Activated effector memory CD4-positive, alpha-beta T cell treated with Interleukin-2 at 50 U/mL for 16 hours (primary cell): ENCODE results near the gene PIEZO2.
"Not testable (repeated sequence)": the region's sequence is repeated elsewhere in the genome, so short reads cannot be mapped to it uniquely, and the experiment has no call there.

Experiments used
- DNase-seq: peaks from one replicate; pipeline ENCODE4 v3.0.0-alpha.2; 2020

PIEZO2 gene

DNA sequence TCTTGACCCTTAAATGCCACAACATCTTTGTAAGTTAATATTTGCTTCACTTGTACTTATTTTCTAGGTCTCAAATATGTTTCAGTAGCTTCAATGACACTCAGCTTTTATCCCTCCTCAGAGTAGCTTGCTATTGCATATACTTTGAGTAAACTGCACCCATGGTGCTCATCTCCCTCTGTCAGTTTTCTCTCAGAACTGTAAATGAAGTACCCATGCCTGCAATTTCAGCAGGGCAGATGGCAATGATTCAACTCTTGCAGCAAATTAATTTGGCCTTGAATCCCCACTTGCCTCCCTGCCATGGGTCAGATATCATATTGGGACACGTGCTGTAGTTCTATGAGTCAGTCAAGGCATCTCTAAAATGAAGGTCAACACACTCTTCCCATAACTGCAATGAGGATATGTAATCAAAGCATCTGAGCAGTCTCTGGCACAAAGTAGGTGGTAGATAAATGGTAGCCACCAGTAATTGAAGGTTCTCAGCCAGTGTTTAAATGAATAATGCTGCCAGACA, 225.8 kb downstream of the PIEZO2 start:
- DNase-seq: no peak

DNA sequence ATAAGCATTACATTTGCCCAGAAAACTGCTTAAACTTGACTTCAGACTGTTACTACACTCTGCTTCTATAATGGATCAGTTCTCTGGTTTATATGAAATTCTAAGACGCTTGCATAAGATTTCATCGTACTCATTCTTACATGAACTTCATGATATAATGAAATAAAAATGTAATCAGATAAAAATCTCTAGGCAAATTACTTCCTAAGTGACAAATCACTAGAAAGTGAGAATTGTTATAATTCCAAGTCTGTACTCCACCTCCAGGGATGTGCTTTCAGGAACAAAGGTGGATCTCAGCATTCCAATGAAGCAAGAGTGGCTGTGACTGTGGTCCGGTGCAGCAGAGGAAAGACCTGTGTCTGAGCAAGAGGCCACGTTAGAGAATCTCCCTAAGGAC, 226.2 kb downstream of the PIEZO2 start:
- no peak for DNase-seq

DNA sequence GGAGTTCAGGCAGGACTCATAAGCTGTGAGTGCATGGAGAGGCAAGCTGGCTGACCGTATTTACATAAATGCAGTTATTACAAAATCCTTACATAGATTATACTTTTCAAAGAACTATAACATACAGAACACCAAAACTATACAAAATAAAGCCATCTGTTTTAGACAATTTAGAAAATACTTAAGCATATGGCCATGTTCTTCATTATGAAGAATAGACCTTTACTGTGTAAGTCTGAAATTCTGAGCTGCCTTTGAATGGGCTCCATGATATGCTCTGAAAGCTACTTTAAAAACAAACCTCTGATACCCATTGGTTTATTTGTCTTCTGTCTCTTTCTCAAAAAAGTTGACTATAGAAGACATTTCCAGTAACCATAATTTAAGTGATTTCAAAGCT, 226.7 kb downstream of the PIEZO2 start:
- DNase-seq: not testable (repeated sequence)

DNA sequence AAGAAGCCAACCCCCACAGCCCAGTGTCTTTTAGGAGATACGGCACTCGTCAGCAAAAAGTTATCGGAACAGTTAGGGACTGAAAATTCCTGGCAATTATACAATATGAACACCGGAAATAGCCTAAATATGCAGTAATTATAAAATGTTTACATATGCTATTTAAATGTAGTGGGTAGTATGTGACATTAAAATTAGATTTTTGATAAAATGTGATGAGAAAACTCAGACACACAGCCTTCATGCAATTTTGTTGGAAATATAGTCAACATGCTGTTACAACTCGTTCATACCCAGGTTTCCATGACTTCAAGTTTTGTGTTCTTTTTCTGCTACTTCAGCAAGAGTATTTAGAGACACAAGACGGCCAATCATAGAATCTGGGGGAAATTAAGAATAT, 229.1 kb downstream of the PIEZO2 start:
- not testable (repeated sequence) for DNase-seq

DNA sequence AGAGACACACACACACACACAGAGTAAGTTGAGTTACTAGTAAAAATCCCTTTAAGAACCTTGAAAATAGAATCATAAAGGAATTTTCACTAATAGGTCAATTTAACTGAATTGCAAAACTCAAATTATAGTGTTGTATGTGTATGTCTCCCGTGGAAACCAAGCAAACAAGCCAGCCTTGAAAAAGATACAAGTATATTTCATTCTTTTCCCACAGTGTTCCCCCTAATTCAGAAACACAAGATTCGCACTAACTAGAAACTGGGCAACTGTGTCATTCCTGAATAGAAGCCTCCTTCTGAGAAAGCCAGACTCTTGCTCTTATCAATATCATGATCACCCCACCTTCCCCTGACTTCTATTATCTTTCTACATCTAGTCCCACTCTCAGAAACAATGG, 229.5 kb downstream of the PIEZO2 start:
- DNase-seq: no peak

DNA sequence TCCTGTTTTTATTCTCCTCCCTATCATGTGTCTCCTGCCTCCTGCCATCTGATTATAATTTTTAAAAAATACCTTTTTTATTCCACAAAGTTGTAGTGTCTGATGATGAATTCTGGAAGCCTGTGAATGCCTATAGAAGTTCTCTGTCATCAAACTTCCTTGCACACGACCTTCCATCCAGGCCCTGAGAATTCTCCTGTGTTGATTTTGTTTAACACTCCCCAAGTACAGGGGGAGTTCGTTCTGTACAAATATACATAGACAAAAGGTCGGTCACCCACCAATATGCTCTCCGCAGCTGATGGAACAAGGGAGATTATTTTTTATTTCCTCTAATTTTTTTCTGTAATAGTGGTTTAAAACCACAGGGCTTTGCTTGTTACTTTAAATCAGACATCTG, 232.5 kb downstream of the PIEZO2 start:
- DNase-seq: no peak

DNA sequence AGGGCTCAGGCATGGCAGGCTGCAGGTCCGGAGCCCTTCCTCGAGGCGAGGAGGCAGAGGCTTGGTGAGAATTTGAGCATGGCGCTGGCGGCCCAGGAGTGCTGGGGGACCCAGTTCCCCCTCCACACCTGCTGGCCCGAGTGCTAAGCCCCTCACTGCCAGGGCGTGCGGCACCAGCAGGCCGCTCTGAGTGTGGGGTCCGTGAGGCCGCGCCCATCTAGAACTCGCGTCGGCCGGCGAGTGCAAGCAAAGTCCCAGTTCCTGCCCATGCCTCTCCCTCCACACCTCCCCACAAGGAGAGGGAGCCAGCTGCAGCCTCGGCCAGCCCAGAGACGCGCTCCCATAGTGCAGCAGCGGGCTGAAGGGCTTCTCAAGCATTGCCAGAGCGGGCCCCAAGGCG, 233.0 kb downstream of the PIEZO2 start:
- DNase-seq: no peak

DNA sequence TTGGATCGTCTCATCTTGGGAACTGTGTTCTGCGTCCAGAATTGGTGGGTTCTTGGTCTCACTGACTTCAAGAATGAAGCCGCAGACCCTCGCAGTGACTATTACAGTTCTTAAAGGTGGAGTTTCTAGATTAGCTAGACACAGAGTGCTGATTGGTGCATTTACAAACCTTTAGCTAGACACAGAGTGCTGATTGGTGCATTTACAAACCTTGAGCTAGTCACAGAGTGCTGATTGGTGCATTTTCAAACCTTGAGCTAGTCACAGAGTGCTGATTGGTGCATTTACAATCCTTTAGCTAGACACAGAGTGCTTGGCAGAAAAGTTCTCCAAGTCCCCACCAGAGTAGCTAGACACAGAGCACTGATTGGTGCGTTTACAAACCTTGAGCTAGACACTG, 233.6 kb downstream of the PIEZO2 start:
- not testable (repeated sequence) for DNase-seq

DNA sequence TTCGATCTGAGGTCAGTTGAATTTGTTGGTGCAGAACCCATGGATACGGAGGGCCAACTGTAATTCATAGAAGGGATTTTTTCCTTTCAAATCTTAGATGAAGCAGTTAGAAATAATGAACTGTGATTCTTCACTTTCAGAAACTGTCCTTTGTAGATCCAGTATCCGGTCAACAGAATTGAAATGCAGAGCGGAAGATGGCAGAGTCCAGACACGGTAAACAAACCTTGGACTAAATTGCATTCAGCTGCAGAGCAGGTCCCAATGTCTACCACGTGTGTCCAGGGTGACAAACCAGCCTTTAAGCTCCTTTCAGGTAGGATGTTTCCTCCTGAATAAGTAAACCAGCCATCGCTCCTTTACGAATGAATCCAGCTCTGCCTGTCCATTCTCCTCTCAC, 234.8 kb downstream of the PIEZO2 start:
- not testable (repeated sequence) for DNase-seq

DNA sequence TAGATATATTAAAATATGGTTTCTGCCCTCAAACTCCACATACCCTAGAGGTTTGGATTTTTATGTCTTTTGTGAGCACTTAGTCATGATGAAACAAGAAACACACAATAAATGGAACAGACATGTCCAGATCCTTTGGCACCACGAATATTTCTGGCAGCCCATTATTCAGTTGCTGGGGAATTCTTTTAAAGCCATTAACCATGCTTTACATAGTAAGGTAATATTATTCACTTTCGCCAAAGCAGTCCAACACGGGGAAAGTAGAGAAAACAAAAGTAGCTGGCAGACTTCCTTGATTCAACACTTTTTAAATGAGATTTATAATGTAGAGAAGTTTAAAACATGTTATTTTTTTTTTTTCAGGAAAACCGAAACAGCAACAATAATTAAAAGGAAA, 235.4 kb downstream of the PIEZO2 start:
- DNase-seq: no peak

DNA sequence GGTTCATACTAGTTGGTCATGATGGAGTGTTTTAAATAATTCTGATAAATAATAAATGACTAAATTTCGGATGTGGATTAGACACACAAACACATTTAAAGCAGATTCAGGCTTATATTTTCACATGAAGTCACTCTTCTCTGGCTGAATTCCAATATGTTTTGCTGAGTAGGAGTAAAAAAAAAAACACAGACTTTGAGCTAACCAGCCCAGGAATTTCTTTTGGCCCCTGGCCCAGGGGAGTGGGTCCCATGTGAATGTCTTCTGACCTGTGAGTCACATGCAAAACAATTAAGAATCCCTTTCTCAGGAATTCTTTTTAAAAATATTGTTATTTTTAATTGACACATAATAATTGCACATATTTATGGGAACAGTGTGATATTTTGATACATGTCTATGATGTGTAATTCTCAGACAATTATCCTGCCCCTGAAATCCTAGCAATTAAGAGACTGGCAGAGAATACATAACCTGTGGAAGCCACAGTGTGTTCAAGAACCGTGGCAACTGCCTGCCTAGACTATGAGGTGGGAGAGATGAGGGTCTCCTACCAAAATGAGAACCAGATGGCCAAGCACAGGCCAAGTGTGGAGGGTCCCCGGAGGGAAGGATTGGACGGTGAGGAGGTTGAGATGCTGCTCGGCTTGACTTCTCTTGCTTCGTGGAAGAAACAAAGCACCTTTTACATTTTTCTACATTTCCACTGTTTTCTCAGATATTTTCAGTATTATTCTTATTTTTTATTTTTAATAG, 236.4 kb downstream of the PIEZO2 start:
- no peak for DNase-seq

DNA sequence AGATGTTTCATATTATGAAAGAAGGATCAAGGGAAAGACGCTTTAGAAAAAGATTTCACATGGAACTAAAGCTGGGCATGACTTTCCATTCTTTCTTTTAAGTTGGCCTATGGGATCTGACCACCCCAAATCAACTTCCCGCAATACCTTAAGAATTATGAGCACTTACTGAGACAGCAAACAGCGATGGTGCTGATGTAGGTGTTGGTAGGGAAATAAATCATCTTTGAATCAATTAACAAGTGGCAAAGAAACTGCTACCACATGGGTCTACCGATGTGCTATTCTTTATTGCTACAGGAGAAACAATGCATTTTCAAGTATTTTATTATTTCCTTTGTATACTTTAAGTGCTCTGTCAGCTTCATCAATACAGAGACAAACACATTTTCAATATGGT, 239.6 kb downstream of the PIEZO2 start:
- DNase-seq: no peak

DNA sequence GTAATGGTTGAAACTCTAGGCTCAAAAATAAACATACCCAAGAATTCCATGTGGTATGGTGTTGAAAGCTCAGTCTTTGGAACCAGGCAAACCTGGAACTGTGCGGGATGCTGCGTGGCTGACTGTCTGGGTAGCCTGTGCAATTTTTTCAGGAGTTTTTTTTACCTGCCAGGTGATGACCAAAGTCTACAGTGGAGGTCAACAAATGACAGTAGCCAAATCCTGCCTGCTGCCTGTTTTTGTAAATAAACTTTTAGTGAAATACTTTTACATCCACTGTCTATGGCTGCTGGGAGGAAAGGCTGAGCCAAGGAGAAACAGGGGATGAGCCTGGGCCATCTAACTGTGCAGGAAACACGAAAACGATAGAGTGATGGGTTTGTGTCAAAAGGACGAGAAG, 240.6 kb downstream of the PIEZO2 start:
- DNase-seq: no peak

DNA sequence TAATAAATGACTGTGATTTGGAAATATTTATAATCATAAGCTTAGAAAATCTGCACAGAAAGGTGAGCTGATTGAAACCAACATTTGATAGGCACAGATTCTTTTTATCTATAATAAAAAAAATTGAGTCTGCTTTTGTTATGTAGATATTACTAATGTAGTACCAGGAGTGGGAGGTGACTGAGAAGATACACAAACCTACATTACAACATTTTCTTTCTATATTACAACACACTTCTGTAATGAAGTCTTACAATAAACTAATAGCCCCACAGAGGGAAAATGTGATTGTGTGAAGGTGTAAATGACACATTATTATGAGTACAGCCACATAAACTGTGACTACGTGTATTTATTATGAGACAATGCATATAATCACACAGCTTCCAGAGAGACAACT, 241.6 kb downstream of the PIEZO2 start:
- no peak for DNase-seq

DNA sequence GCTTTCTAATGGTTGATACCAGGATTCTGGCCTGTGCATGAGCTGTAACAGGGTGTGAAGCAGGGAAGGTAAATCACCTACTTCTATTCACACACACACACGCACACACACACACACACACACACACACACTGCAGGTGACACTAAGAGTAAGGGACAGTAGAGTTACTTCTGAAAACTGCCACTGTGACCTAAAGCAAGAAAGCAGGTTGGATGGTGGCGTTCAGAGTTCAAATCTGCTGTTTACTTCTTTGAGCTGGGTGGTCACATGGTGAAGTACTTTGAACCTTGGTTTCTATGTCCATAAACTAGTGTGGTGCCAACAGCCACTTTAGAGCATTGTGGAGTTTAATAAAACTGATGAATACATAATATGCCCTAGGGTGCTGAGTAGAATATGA, 248.0 kb downstream of the PIEZO2 start:
- DNase-seq: no peak

DNA sequence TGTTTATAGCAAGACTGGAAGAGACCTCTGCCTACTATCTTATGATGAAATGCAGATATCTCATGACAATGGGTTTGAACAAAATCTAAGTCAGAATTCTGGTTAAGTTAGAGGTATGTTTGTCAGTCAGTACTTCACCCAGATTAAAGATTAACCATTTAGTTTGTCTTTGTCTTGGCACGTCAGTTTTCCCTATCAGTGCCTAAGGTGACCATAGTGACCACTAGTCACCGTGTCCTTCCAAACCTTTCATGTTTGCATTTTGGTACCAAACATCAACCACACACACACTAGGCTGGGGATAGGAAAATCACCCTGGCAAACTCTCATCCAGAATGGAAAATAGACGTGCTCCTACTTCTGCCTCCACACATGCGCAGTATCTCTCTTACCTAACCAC, 248.9 kb downstream of the PIEZO2 start:
- DNase-seq: no peak

DNA sequence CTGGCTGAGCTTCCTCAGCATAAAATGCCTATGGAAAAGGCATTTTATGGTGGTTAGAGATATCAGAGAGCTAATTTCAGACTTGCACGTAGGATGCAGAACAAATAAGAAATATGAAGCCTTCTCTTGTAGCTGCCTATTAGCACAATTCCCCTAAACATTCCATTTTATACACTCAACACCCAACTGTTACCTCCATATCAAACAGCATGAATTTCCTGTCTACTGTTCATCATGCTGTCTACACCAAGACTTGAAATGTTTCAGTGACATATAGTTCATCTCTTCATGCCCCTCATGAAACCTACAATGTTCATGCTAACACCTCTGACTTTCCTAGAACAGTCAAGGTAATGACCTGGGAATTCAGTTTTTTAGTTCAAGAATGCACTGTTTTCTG, 249.9 kb downstream of the PIEZO2 start:
- no peak for DNase-seq

DNA sequence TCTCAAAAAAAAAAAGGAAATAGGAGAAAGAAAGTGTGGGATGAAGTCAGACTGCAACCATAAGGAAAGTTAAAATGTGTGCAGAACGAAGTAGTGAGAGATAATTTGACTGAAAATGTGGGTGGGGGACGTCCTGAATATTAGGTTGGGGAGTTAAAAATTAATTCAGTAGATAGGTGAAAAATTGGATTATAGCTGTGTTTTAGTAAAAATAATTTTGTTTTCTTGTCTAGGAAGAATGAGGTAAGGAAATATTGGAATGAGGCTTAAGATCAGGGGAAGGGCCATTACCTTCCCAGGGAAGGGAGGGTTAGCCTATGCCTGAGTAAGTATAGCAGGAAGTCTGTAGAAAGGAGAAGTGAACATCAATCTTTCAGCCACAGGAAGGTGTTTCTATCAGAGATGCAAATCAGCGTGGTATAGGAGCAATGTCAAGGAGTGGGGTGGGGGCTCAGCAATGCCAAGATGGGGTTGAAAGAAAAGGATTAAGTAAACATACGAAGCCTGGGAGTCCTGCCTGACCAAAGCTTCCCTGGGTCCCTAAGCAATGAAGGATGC, 250.9 kb downstream of the PIEZO2 start:
- no peak for DNase-seq

DNA sequence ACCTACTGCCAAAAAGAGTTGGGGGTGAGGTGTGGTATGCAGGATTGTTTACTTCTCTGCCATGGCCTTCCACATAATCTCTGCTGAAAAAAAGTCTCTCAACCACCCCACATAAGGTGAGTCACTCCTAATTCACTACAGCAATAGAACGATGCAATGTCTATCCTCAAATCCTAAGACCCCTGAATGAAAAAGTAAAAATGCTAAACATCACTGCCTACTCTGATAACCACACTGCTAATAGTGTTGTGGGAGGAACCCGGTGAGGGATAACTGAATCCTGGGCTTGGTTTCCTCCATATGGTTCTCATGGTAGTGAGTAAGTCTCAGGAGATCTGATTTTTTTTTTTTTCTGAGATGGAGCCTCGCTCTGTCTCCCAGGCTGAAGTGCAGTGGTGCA, 252.5 kb downstream of the PIEZO2 start:
- DNase-seq: no peak

DNA sequence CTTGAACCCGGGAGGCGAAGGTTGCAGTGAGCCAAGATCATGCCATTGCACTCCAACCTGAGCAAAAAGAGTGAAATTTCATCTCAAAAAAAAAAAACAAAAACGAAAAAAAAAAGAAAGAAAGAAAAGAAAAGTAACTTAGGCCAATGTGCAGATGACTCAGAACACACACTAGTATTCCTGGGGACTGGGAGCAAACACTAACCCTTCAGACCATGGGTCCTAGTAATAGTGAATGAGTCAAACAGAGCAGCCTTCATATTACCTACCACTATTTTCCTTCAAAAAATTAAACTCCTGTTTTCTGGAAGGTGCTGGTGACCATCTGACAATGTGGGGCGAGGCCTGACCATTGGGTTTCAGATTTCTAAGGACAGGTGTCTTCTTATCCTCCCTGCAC, 253.4 kb downstream of the PIEZO2 start:
- no peak for DNase-seq

DNA sequence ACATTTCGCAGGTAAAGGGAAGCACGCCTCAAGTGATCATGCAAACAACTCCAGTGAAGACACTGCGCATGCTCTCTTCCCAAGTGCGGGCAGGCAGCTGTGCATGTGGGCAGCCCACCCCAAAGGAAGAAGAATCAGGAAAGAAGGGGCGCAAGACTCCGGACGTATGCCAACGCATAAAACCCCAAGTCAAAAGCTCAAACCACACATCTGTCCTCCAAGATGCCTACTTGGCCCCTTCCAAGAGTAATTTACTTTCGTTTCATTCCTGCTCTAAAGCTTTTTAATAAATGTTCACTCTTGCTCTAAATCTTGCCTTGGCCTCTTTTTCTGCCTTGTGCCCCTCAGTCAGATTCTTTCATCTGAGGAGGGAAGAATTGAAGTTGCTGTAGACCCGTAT, 254.9 kb downstream of the PIEZO2 start:
- DNase-seq: no peak

DNA sequence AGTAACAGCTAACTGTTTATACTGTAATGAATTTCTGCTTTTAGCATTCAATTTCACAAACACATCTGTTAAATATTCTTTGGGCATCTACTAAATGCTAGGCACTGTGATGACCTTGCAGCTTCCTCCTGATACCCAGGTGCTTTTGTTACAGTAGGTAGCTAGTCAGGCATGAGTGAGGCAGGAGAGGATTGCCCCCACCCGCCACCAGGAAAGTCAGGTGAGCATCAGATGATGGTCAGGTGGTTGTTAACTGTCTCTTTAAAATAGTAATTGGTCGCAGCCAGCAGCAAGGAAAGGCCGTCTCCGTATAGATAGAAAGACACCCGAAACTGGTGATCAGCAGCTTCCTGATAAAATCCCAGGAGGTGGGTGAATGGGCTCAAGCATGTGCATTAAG, 255.6 kb downstream of the PIEZO2 start:
- no peak for DNase-seq

DNA sequence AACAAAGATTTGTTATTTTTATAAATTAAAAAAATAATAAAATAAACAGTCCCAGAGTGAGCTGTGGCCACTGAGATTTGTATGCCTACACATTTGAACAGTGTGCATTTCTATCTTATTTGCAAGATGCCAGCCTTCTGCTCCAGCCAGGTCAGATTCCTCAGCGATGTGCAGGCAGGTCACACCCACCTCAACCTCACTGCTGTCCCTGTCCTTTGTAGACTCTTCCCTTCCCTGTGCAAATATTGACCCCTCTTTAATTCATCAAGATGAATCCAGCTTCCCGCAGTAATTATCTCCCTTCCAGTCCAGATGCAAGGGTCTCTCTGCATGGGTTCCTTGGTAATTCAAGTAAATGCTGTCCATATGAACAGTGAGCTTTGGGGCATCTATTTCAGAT, 256.2 kb downstream of the PIEZO2 start:
- DNase-seq: no peak

DNA sequence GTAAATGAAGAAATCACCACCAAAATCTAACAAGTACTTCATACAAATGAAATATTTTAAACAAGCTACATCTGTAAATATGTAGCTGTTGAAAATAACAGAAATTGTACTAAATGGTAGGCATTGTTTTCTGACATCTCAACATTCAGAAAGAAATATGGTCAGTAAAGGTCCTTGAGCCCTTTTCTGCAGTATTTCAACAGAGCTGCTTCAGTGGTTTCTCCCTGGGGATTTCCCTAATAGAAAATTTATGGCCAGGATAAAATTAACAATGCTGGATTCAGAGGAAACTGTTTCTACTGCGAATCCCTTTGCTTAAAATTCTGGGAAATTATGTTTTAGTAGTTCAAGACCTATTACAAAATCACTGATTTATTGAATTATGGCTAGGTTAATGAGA, 256.6 kb downstream of the PIEZO2 start:
- no peak for DNase-seq

DNA sequence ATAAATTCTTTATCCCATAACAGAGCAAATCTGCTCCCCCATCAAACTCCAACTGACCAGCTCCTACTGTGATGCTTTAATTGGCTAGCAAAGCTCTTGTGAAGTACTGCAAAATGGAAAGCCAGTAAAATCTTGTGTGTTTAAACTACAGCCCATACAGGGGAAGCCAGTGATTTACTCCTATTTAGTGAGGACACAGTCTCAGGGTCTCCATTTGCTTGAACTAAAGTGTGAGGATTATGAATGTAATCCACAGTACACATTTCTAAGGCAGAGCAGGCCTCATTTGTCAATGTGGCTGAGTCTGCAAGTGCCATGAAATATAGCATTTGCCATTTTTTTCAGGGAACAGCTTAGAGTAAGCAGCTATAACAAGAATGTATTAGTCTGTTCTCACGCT, 259.3 kb downstream of the PIEZO2 start:
- no peak for DNase-seq
